Epithelial cell of proximal tubule (primary cell): ENCODE measurements around the gene EFHC1. TPM values are rescaled to one million over a fixed set of nuclear protein-coding genes. Genes with fewer than 3 reads are reported as not detected.

ENCODE experiments used
- DNase-seq: peaks from one replicate; pipeline ENCODE4 v3.0.0-alpha.2; 2011; ENCODE audit warnings: low read depth
- H3K4me3 ChIP-seq: 2 replicates; pipeline ENCODE4 v1.5.1; 2011; ENCODE audit warnings: low read depth, mild to moderate bottlenecking, low read length
- total RNA-seq: library from RNA; depleted of rRNA; stranded (reverse); fragments of >200 nt; gene quantifications from 2 replicates; pipeline ENCODE4 v1.2.3, GENCODE V29; 2015
- TF ChIP-seq, protein P1 (sequence below): conservative IDR thresholded peaks from 2 replicates; pipeline ENCODE4 v1.5.1; 2012; ENCODE audit warnings: low read depth, mild to moderate bottlenecking, low read length

The EFHC1 gene
- total RNA-seq, 1 donor from 2014 or later, result 20.2 TPM

DNA sequence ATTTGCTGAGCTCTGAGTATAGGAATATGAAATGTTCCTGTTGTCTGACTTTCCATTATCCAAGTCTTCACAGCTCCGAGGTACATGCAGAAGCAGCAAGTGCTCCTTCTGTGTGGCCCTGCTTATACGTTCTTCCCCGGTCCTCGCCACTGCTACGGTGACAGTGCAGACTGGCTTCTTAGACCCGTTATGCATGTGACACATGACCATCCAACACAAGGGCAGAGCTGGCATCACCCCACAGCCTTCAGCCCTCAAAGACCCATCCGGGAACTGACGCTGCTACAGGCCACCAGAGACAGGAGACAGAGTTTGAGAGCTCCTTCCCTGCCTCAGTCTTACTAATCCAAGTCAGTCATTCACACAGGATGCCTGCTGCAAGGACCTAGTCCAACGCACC lies 86.3 kb downstream of the EFHC1 start:
- DNase-seq, result no peak
- TF ChIP-seq, protein P1, sequence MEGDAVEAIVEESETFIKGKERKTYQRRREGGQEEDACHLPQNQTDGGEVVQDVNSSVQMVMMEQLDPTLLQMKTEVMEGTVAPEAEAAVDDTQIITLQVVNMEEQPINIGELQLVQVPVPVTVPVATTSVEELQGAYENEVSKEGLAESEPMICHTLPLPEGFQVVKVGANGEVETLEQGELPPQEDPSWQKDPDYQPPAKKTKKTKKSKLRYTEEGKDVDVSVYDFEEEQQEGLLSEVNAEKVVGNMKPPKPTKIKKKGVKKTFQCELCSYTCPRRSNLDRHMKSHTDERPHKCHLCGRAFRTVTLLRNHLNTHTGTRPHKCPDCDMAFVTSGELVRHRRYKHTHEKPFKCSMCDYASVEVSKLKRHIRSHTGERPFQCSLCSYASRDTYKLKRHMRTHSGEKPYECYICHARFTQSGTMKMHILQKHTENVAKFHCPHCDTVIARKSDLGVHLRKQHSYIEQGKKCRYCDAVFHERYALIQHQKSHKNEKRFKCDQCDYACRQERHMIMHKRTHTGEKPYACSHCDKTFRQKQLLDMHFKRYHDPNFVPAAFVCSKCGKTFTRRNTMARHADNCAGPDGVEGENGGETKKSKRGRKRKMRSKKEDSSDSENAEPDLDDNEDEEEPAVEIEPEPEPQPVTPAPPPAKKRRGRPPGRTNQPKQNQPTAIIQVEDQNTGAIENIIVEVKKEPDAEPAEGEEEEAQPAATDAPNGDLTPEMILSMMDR, result no peak
- H3K4me3 ChIP-seq, result no peak overlapping the region

DNA sequence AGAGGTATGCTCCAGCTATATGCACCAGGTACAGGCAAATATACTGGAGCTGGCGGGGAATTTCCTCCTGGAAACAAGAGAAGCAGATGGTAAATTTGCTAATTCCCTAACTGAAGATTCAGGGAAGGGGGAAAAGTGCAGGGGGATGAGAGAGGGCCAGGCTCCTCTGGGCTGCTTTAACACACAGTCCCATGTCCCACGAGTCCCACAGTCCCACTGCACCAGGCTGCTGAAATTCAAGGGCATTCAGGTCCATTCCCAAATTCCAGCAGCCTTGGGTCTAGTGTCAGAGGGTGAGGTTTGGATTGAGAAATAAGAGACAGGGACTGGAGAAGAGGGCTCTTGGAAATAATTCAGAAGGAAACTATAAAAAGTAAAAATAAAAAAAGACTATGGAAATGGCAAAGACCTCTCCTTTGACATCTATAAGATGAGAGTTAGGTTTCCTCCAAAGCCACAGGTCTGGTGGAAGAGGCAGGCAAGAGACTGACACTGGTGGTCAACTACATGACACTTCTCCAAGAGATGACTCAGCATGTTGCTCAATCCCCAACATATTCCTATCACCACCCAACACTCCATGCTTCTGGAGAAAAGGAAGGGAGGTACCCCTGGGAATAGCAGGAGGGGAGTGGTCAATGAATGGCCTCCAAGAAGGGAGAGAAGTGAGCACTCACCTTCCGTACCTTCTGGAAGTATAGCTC lies 87.6 kb downstream of the EFHC1 start:
- no peak for DNase-seq
- TF ChIP-seq, protein P1, result no peak
- H3K4me3 ChIP-seq, result no peak overlapping the region

- DNase-seq, result no peak
- TF ChIP-seq, protein P1, result no peak
- H3K4me3 ChIP-seq, result no peak overlapping the region
These were observed 88.2 kb downstream of the EFHC1 start for GRCh38 chr6:52508261-52508739.

- TF ChIP-seq, protein P1, result no peak
- no peak overlapping the region for H3K4me3 ChIP-seq
- no peak for DNase-seq
These were observed 89.4 kb downstream of the EFHC1 start for GRCh38 chr6:52509281-52510212.

- TF ChIP-seq, protein P1, result no peak
- no peak overlapping the region for H3K4me3 ChIP-seq
- no peak for DNase-seq
These were observed 90.0 kb downstream of the EFHC1 start for GRCh38 chr6:52510213-52510562.

DNA sequence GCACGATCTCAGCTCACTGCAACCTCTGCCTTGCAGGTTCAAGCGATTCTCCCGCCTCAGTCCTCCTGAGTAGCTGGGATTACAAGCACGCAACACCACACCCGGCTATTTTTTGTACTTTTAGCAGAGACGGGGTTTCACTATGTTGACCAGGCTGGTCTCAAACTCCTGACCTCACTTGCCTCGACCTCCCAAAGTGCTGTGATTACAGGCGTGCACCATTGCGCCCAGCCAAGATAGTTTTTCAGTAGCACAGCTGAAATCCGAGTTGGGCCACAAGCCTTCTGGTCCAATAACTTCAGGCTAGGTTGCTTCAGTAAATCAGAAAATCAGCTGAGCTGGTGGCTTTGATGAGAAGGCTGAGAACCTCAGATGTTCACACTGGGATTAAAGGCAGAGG lies 91.0 kb downstream of the EFHC1 start:
- DNase-seq, result no peak

More for the DNA sequence above, 91.0 kb downstream of the EFHC1 start:
- TF ChIP-seq, protein P1, result no peak
- no peak overlapping the region for H3K4me3 ChIP-seq
